CD14-positive monocyte (primary cell): ENCODE results near the gene KIF26A. TPM values are rescaled to one million over a fixed set of nuclear protein-coding genes. Genes with fewer than 3 reads are reported as not detected.

Source experiments
- DNase-seq, 3 donors: peaks; one replicate each; pipeline ENCODE4 v3.0.0-alpha.2; 2011 to 2022
- H2AFZ ChIP-seq: 2 replicates; pipeline ENCODE4 v1.6.0; 2012; ENCODE audit warnings: mild to moderate bottlenecking, low read depth, low read length, inconsistent platforms; ENCODE audit not compliant: insufficient read depth, poor library complexity, severe bottlenecking
- H3K27ac ChIP-seq, 2 donors: 1 replicate in 1 of 2; 2 replicates in 1 of 2; pipeline ENCODE4 v1.5.1; 2012 to 2013; ENCODE audit warnings: low read length in 2 of 2, control low read depth in 1 of 2, inconsistent platforms in 1 of 2, low read depth in 1 of 2, mild to moderate bottlenecking in 1 of 2
- H3K27me3 ChIP-seq, 2 donors: one replicate each; pipeline versions ENCODE4 v1.6.0 to v1.6.1; 2011 to 2013; ENCODE audit warnings: low read length in 2 of 2; ENCODE audit not compliant: control insufficient read depth in 2 of 2, insufficient read depth in 2 of 2
- H3K36me3 ChIP-seq, 2 donors: replicated peaks in 1 of 2; 1 replicate in 1 of 2; 2 replicates in 1 of 2; pipeline versions ENCODE4 v1.5.1 to v1.6.1; 2012 to 2013; ENCODE audit warnings: low read length in 2 of 2, control low read depth in 1 of 2, inconsistent platforms in 1 of 2, mild to moderate bottlenecking in 1 of 2; ENCODE audit not compliant: insufficient read depth in 2 of 2, control insufficient read depth in 1 of 2
- H3K4me1 ChIP-seq, 2 donors: 1 replicate in 1 of 2; 2 replicates in 1 of 2; pipeline versions ENCODE4 v1.5.1 to v1.6.1; 2012 to 2013; ENCODE audit warnings: low read length in 2 of 2, control low read depth in 1 of 2, inconsistent platforms in 1 of 2, mild to moderate bottlenecking in 1 of 2, moderate library complexity in 1 of 2; ENCODE audit not compliant: insufficient read depth in 2 of 2, control insufficient read depth in 1 of 2
- H3K4me2 ChIP-seq: replicated peaks from 2 replicates; pipeline ENCODE3; 2012; ENCODE audit warnings: low read length, moderate library complexity, mild to moderate bottlenecking; ENCODE audit not compliant: poor library complexity, severe bottlenecking; ENCODE audit errors: extremely low read depth
- H3K4me3 ChIP-seq, 3 experiments: fragments of 200-600 bp in 1 of 3; sonication (generic) in 1 of 3; replicated peaks in 1 of 3; 1 replicate in 2 of 3; 2 replicates in 1 of 3; pipeline ENCODE4 v1.5.1; 2011 to 2013; ENCODE audit warnings: low read length in 3 of 3, mild to moderate bottlenecking in 3 of 3, control low read depth in 2 of 3, low read depth in 2 of 3, inconsistent platforms in 1 of 3, moderate library complexity in 1 of 3
- H3K79me2 ChIP-seq: 2 replicates; pipeline ENCODE4 v1.6.0; 2012; ENCODE audit warnings: mild to moderate bottlenecking, control low read depth, inconsistent platforms, low read length, moderate library complexity; ENCODE audit not compliant: insufficient read depth
- H3K9ac ChIP-seq: 2 replicates; pipeline ENCODE4 v1.6.0; 2017; ENCODE audit warnings: low read length, mild to moderate bottlenecking; ENCODE audit not compliant: insufficient read depth, poor library complexity, severe bottlenecking
- H3K9me3 ChIP-seq, 2 donors: replicated peaks in 1 of 2; 1 replicate in 1 of 2; 2 replicates in 1 of 2; pipeline versions ENCODE4 v1.5.1 to v1.6.1; 2012 to 2013; ENCODE audit warnings: low read length in 2 of 2, control low read depth in 1 of 2; ENCODE audit not compliant: control insufficient read depth in 1 of 2, insufficient read depth in 1 of 2
- H4K20me1 ChIP-seq: 2 replicates; pipeline ENCODE4 v1.6.0; 2012; ENCODE audit warnings: mild to moderate bottlenecking, low read length, control low read depth, moderate library complexity; ENCODE audit not compliant: insufficient read depth
- H3K27ac Mint-ChIP-seq, 7 donors: one replicate each; pipeline ENCODE4 v1.8.0; 2020; ENCODE audit warnings: mild to moderate bottlenecking in 7 of 7, mixed read lengths in 7 of 7, moderate library complexity in 6 of 7, inconsistent platforms in 2 of 7
- H3K27me3 Mint-ChIP-seq, 3 donors: one replicate each; pipeline ENCODE4 v1.8.0; 2021 to 2022; ENCODE audit warnings: low read depth in 3 of 3, mild to moderate bottlenecking in 3 of 3, mixed read lengths in 3 of 3, moderate library complexity in 3 of 3, inconsistent platforms in 1 of 3
- H3K36me3 Mint-ChIP-seq, 2 donors: one replicate each; pipeline ENCODE4 v1.8.0; 2020; ENCODE audit warnings: mixed read lengths in 2 of 2, inconsistent platforms in 1 of 2, mild to moderate bottlenecking in 1 of 2
- H3K4me1 Mint-ChIP-seq: one replicate; pipeline ENCODE4 v1.8.0; 2020; ENCODE audit warnings: mild to moderate bottlenecking, mixed read lengths
- H3K4me3 Mint-ChIP-seq, 2 donors: one replicate each; pipeline ENCODE4 v1.8.0; 2020; ENCODE audit warnings: mild to moderate bottlenecking in 2 of 2, mixed read lengths in 2 of 2, moderate library complexity in 1 of 2
- H3K9me3 Mint-ChIP-seq, 7 donors: one replicate each; pipeline ENCODE4 v1.8.0; 2020 to 2022; ENCODE audit warnings: mixed read lengths in 7 of 7, mild to moderate bottlenecking in 6 of 7, moderate library complexity in 6 of 7, inconsistent platforms in 2 of 7
- CTCF ChIP-seq: fragments of 200-600 bp; IDR thresholded peaks from one replicate; pipeline ENCODE4 v1.8.0; 2022; ENCODE audit warnings: antibody characterized with exemption, mild to moderate bottlenecking
- WGBS: methylation state at CpG from one replicate; pipeline ENCODE4 v1.1.5; 2013; ENCODE audit warnings: missing lambda C conversion rate; ENCODE audit not compliant: insufficient coverage; 5-methylcytosine and 5-hydroxymethylcytosine counted together
- intact Hi-C, 2 donors: fragments of 100-400 bp; cut with micrococcal nuclease; formaldehyde crosslinking; loops; one replicate each; pipeline versions ENCODE4 v1.15.0 to v1.15.1; 2023
- polyA plus RNA-seq, 3 donors: library from polyadenylated mRNA; depleted of rRNA in 1 of 3; unstranded in 2 of 3; stranded (reverse) in 1 of 3; fragments of 300-500 nt in 2 of 3; fragments of >200 nt in 1 of 3; fragmentation: Illumina TruSeq in 2 of 3; gene quantifications; 1 replicate in 2 of 3; 2 replicates in 1 of 3; pipeline ENCODE4 v1.2.3, GENCODE V29; 2012 to 2021

KIF26A gene
- polyA plus RNA-seq, 3 donors: not detected

GRCh38 chr14:104111301-104112112 lies 26.9 kb upstream of the KIF26A start:
- DNase-seq: no peak
- H3K9ac ChIP-seq: no peak overlapping the region
- WGBS: 88% methylated on average over 14 of the region's 21 CpGs

GRCh38 chr14:104112113-104112505 lies 26.3 kb upstream of the KIF26A start:
- Mint-ChIP-seq H3K9me3 (peaks cover 0 to 5% (median 0%) of the 10 kb centered on the region in 7 donors), H3K27me3 (peaks cover 15 to 25% (median 17%) of the 10 kb centered on the region in 3 donors), H3K4me1 (no peaks in the 10 kb centered on the region), H3K27ac (no peak overlapping the region), H3K4me3 (no peak overlapping the region), H3K36me3 (no peaks in the 10 kb centered on the region)
- Histone ChIP-seq H3K27ac (no peak overlapping the region), H3K9ac (no peak overlapping the region), H4K20me1 (no peaks in the 10 kb centered on the region), H3K36me3 (no peaks in the 10 kb centered on the region), H3K4me3 (no peak overlapping the region), H3K4me1 (peaks cover 0 to 8% of the 10 kb centered on the region in 2 donors), H3K4me2 (no peak overlapping the region), H2AFZ (no peak overlapping the region), H3K27me3 (peaks cover 0 to 10% of the 10 kb centered on the region in 2 donors), H3K79me2 (no peaks in the 10 kb centered on the region), H3K9me3 (no peaks in the 10 kb centered on the region)
- 92% methylated on average over 6 of the region's 6 CpGs for WGBS
- intact Hi-C loops: no loop called here
- no peak for DNase-seq
- TF ChIP-seq CTCF: no peak

More at GRCh38 chr14:104111301-104112112, 26.9 kb upstream of the KIF26A start:
- Mint-ChIP-seq H3K9me3 (peaks cover 0 to 5% (median 0%) of the 10 kb centered on the region in 7 donors), H3K4me3 (no peak overlapping the region), H3K27ac (no peak overlapping the region), H3K27me3 (peaks cover 15 to 21% (median 16%) of the 10 kb centered on the region in 3 donors), H3K4me1 (no peaks in the 10 kb centered on the region), H3K36me3 (no peaks in the 10 kb centered on the region)
- TF ChIP-seq CTCF: no peak
- H3K79me2 ChIP-seq: no peaks in the 10 kb centered on the region
- peaks cover 0 to 5% of the 10 kb centered on the region in 2 donors for H3K4me1 ChIP-seq
- H3K4me3 ChIP-seq: no peak overlapping the region
- H3K9me3 ChIP-seq: no peaks in the 10 kb centered on the region
- no peak overlapping the region for H3K4me2 ChIP-seq
- no peak overlapping the region for H3K27ac ChIP-seq
- intact Hi-C loops: no loop called here
- no peak overlapping the region for H2AFZ ChIP-seq
- no peaks in the 10 kb centered on the region for H3K36me3 ChIP-seq
- H3K27me3 ChIP-seq: peaks cover 0 to 10% of the 10 kb centered on the region in 2 donors
- no peaks in the 10 kb centered on the region for H4K20me1 ChIP-seq
